Left ventricle myocardium inferior (tissue), 1 donor: ENCODE results near the gene CDKL5. TPM values are rescaled to one million over a fixed set of nuclear protein-coding genes. Genes with fewer than 3 reads are reported as not detected.

Source experiments
- DNase-seq: peaks from one replicate; pipeline ENCODE4 v3.0.0-alpha.2; 2020
- H3K27ac ChIP-seq: fragments of 200-600 bp; replicated peaks from 2 replicates; pipeline ENCODE4 v1.8.0; 2021
- H3K27me3 ChIP-seq: fragments of 200-600 bp; 2 replicates; pipeline ENCODE4 v1.8.0; 2021; ENCODE audit warnings: low read depth
- H3K36me3 ChIP-seq: fragments of 200-600 bp; 2 replicates; pipeline ENCODE4 v1.8.0; 2021
- H3K4me1 ChIP-seq: fragments of 200-600 bp; 2 replicates; pipeline ENCODE4 v1.8.0; 2021
- H3K4me3 ChIP-seq: fragments of 200-600 bp; 2 replicates; pipeline ENCODE4 v1.8.0; 2021; ENCODE audit warnings: mild to moderate bottlenecking, moderate library complexity
- H3K9me3 ChIP-seq: fragments of 200-600 bp; replicated peaks from 2 replicates; pipeline ENCODE4 v1.8.0; 2021
- CTCF ChIP-seq: fragments of 200-600 bp; IDR thresholded peaks from 2 replicates; pipeline ENCODE4 v1.8.0; 2021; ENCODE audit warnings: antibody characterized with exemption, mild to moderate bottlenecking, borderline replicate concordance
- intact Hi-C: fragments of 100-400 bp; cut with micrococcal nuclease; formaldehyde crosslinking; loops from one replicate; pipeline ENCODE4 v1.11.0; 2022
- total RNA-seq: library from RNA; stranded (reverse); fragmentation: NEBNext Ultra II Directional; extraction: Animal tissue kit (Norgen Biotek cat#: 25700); gene quantifications from one replicate; pipeline ENCODE4 v1.2.1, GENCODE V29; 2021
- donor health status: DM: no; HTN: yes; CAD: no; lungs with severe emphysema.

The CDKL5 gene
- total RNA-seq, 1 donor from 2014 or later = 9.3 TPM

GRCh38 chrX:18455384-18455783, 30.0 kb downstream of the CDKL5 start:
- no peak for TF ChIP-seq CTCF
- no peaks in the 10 kb centered on the region for H3K36me3 ChIP-seq
- no peak overlapping the region for H3K4me3 ChIP-seq
- no peaks in the 10 kb centered on the region for H3K27me3 ChIP-seq
- DNase-seq = no peak
- intact Hi-C loops = no loop called here
- peaks cover 7% of the 10 kb centered on the region for H3K4me1 ChIP-seq
- no peak overlapping the region for H3K27ac ChIP-seq
- no peaks in the 10 kb centered on the region for H3K9me3 ChIP-seq

DNA sequence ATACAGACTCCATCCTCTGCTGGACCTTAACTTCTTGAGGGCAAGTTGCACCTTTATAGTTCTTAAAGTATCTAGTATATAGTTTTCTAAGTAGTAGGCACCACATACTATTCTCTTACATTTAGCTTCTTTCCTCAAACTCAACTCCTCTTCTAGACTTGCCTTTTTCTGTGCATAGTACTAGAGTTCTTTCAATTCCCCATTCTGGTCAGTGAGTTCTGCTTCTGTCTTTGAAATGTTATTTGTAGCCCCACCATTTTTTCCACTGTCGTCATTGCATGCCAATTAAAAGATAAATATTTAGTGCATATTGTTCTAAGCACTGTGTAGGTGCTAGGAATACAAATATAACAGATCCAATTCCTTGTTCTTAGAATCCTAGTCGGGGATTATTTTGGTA, 31.6 kb downstream of the CDKL5 start:
- Histone ChIP-seq H3K9me3 (no peaks in the 10 kb centered on the region), H3K36me3 (no peaks in the 10 kb centered on the region), H3K4me3 (no peak overlapping the region), H3K27ac (no peak overlapping the region), H3K4me1 (peaks cover 7% of the 10 kb centered on the region), H3K27me3 (no peaks in the 10 kb centered on the region)
- intact Hi-C loops = no loop called here
- TF ChIP-seq CTCF = no peak
- no peak for DNase-seq

DNA sequence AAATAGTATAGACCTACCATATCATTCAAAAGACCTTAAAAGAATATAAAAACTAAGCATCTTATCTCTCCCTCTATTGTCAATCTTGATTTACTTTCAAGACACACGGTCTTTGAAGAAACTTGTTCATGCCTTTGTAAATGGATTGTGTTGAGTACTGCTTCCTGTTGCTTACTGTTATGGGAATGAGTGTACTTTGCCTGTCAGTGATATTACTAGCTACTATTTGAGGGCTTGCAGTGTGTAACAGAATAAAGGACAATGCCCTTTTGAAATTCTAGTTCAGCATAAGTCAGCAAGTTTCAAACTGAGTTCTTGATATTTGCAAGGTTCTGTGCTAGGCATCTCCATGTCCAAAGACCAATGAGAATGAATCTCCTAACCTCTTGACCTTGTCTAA, 36.0 kb downstream of the CDKL5 start:
- H3K36me3 ChIP-seq = no peaks in the 10 kb centered on the region
- H3K4me1 ChIP-seq = peaks cover 16% of the 10 kb centered on the region
- DNase-seq = no peak
- no peak overlapping the region for H3K27ac ChIP-seq
- intact Hi-C loops = no loop called here
- no peaks in the 10 kb centered on the region for H3K27me3 ChIP-seq
- no peaks in the 10 kb centered on the region for H3K9me3 ChIP-seq
- TF ChIP-seq CTCF = no peak
- H3K4me3 ChIP-seq = no peak overlapping the region

DNA sequence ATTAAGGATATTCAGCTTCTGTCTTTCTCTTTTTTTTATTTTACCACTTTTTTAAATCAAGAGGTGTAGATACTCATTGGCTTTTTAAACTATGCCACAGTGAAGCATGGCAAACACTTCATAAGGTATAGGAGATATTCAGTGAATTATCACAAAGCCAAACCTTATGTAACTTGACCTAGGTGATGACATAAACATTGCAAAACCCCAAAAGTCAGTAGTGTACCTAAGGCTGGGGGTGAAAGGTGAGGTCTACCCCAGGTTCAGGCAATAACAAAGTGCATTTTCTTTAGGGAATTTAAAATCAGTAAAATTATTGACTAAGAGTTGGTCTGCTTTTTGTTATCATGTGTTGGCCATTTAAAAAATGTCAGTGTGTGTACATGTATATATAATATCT, 39.1 kb downstream of the CDKL5 start:
- TF ChIP-seq CTCF = no peak
- no peaks in the 10 kb centered on the region for H3K9me3 ChIP-seq
- intact Hi-C loops = no loop called here
- no peak overlapping the region for H3K4me3 ChIP-seq
- H3K27me3 ChIP-seq = no peaks in the 10 kb centered on the region
- H3K36me3 ChIP-seq = no peaks in the 10 kb centered on the region
- H3K27ac ChIP-seq = no peak overlapping the region
- DNase-seq = no peak
- peaks cover 16% of the 10 kb centered on the region for H3K4me1 ChIP-seq

GRCh38 chrX:18465051-18465450, 39.6 kb downstream of the CDKL5 start:
- H3K4me1 ChIP-seq = peaks cover 16% of the 10 kb centered on the region
- no peak overlapping the region for H3K4me3 ChIP-seq
- H3K36me3 ChIP-seq = no peaks in the 10 kb centered on the region
- H3K9me3 ChIP-seq = no peaks in the 10 kb centered on the region
- intact Hi-C loops = no loop called here
- H3K27me3 ChIP-seq = no peaks in the 10 kb centered on the region
- no peak for TF ChIP-seq CTCF
- DNase-seq = no peak
- H3K27ac ChIP-seq = no peak overlapping the region

- no peaks in the 10 kb centered on the region for H3K9me3 ChIP-seq
- H3K4me1 ChIP-seq = peaks cover 10% of the 10 kb centered on the region
- intact Hi-C loops = no loop called here
- TF ChIP-seq CTCF = no peak
- no peaks in the 10 kb centered on the region for H3K27me3 ChIP-seq
- no peaks in the 10 kb centered on the region for H3K36me3 ChIP-seq
- DNase-seq = no peak
- H3K27ac ChIP-seq = no peak overlapping the region
- H3K4me3 ChIP-seq = no peak overlapping the region
Observed at GRCh38 chrX:18468599-18468998, 43.2 kb downstream of the CDKL5 start.
